HG03135 (cell line): ENCODE measurements around the gene EMX1.

ENCODE experiments used
- ATAC-seq: cut with Tn5 transposase; IDR thresholded peaks from one replicate; pipeline ENCODE4 v1.9.1; 2021; ENCODE audit warnings: mild to moderate bottlenecking, moderate library complexity; ENCODE audit not compliant: unreplicated experiment

EMX1 gene

GRCh38 chr2:72974436-72974754 lies 57.1 kb downstream of the EMX1 start:
- no peak for ATAC-seq

- ATAC-seq, result no peak
Measured at GRCh38 chr2:72975017-72975416, 57.7 kb downstream of the EMX1 start.

DNA sequence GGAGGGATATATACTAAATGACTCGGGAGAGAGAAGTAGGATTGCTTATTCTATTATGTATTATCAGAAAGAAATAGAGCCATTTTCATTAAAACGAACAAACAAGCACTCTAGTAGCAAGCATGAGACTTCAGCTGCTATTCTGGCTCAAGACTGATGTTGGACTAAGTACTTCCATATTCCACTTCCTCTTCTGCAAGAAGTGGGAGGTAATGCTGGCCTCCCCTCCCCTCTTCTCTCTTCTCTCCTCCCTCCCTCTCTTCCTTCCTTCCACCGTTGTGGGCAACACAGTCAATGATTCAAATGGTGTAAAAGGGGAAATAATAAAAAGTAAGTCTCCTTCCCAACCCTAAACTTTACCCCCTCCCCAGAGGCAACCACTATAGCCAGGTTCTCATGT lies 62.6 kb downstream of the EMX1 start:
- ATAC-seq, result no peak

DNA sequence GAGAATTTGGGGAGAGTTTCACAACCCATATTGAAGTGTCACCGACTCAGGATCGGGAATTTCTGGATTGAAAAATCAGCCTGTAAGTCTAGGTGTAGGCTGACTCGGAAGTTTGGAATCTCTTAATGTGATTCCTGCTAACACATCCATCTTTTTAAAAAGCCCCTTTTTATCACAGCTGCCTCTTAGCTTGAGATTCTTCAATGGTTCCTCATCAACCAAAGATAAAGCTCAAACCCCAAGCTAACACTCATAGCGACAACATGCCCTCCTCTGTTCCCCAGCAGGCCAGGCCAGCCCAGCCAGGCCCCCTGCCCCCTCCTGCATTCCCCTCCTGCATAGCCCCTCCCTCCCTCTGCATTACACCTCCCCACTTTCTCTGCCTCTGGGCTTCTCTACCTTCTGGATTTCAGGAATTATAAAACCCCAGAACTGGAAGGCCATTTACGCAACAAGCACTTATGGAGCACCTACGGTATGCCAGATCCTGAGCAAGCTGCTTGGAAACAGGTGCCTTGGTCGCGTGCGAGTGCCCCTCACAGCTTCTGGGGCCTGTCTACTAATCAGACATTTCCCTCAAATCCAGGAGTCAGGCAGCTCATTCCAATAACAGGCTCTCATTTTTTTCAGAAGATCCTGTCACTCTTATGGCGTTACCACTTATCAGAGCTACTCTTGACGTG lies 63.4 kb downstream of the EMX1 start:
- no peak for ATAC-seq

GRCh38 chr2:72981536-72981935 lies 64.2 kb downstream of the EMX1 start:
- no peak for ATAC-seq

DNA sequence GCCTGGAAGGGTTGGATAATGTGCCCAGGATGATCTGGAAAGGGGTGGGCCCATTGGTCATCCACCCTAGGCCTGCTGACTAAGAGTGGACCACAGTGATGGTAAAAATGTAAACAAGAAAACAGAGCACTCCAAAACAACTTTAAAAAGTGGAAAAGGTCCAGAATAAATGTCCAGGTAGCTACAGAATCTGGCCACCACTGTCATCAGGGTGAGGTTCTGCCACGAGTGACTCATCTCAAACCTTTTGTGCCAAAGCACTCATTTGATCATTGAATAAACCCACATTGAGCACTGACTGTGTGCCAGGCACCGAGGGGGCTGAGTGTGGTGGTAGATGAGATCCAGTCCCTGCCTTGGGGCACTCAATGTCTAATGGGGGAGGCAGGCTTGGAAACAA lies 64.9 kb downstream of the EMX1 start:
- ATAC-seq, result no peak

DNA sequence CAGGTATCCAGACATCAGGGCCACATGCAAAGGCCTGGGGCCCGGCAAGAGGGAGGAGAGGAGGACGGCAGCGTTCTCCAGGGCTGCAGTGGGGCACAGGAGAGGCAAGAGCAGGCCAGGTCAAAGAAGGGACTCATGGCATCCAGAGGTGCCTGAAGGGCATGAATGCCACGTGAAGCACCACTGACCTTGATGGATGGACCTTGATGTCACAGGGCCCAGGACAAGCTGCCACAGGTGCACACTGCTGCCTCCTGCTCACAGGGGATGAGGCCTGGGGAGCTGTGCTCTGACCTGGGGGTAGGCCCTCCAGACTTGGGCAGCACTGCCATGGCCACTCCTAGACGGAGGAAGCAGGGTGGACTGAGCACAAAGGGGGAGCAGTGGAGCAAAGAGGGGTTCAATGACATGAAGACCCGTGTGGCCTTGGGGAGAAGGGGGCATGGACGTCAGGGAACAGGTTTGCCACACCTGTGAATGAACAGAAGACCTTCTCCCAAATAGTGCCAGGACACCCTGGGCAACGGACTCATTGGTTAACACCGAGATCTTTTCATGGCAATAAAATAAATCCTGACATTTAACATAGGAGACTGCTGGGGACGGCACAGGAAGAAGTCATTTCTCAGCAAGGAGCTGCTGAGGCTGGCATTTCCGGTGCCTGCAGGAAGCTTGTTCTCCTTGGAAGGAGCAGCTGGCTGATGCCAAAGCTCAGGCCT lies 65.6 kb downstream of the EMX1 start:
- ATAC-seq, result no peak

GRCh38 chr2:72983500-72984161 lies 66.3 kb downstream of the EMX1 start:
- ATAC-seq, result no peak

DNA sequence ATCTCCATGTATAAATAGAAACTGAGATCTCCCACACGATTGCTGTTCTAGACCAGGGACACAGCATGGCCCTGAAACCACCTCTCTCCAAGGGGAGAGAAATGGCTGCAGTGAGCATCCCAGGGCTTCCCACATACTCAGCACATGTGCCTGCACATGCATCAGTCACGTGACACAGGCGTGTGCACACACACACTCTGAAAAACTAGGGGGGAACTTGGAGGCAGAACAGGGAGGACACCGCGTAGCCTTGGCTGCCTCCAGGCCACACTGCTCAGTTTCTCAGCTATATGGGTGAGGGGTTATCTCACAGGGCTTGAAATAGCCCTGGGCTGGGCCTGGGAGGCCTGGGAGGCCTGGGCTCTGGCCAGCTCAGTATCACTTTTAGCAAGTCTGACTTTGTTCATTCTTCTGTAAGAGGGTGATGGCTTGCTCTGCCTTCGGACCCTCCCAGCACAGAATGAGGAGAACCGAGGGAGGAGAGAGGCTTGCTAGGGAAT lies 66.9 kb downstream of the EMX1 start:
- ATAC-seq, result no peak
